HepG2 (cell line): ENCODE measurements around the gene MEX3A.

Experiments used
- PHF8 ChIP-seq: sonication (generic); formaldehyde crosslinking; IDR thresholded peaks from 2 replicates; pipeline ENCODE4 v1.5.0; 2020; ENCODE audit warnings: missing genetic modification reagents
- RBM39 ChIP-seq: fragments of 200-400 bp; formaldehyde crosslinking; IDR thresholded peaks from one replicate; pipeline ENCODE4 v1.6.1; 2018; ENCODE audit warnings: antibody characterized with exemption, mild to moderate bottlenecking, low read depth, low read length; ENCODE audit not compliant: poor library complexity, severe bottlenecking
- SP4 ChIP-seq: sonication (generic); formaldehyde crosslinking; IDR thresholded peaks from 2 replicates; pipeline ENCODE4 v1.8.1; 2023; ENCODE audit warnings: mild to moderate bottlenecking, missing genetic modification reagents
- TF ChIP-seq, protein P1 (sequence below): conservative IDR thresholded peaks from 2 replicates; pipeline ENCODE4 v1.6.1; 2018; ENCODE audit warnings: missing genetic modification reagents
- TF ChIP-seq, protein P2 (sequence below): sonication (generic); formaldehyde crosslinking; conservative IDR thresholded peaks from 2 replicates; pipeline ENCODE4 v1.4.0; 2020; ENCODE audit warnings: missing genetic modification reagents

DNA sequence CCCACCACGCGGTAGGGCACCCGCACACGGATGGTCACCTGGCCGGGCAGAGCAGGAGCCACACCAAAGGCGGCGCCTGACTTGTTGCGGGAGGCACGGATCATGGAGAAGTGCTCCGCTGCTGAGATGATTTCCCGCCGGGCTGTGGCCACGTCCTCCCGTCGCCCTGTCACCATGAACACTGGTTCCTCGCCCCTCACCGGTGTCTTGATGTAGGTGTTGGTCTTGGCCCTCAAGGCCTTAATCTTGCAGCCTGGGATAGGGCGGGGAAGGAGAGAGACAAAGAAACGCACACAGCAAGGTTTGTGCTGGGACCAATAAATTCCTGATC is 4.9 kb downstream of the MEX3A start:
- TF ChIP-seq SP4 (CRISPR knock-in tag): no peak
- TF ChIP-seq, protein P1, sequence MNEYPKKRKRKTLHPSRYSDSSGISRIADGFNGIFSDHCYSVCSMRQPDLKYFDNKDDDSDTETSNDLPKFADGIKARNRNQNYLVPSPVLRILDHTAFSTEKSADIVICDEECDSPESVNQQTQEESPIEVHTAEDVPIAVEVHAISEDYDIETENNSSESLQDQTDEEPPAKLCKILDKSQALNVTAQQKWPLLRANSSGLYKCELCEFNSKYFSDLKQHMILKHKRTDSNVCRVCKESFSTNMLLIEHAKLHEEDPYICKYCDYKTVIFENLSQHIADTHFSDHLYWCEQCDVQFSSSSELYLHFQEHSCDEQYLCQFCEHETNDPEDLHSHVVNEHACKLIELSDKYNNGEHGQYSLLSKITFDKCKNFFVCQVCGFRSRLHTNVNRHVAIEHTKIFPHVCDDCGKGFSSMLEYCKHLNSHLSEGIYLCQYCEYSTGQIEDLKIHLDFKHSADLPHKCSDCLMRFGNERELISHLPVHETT: no peak
- no peak for TF ChIP-seq RBM39
- TF ChIP-seq, protein P2, sequence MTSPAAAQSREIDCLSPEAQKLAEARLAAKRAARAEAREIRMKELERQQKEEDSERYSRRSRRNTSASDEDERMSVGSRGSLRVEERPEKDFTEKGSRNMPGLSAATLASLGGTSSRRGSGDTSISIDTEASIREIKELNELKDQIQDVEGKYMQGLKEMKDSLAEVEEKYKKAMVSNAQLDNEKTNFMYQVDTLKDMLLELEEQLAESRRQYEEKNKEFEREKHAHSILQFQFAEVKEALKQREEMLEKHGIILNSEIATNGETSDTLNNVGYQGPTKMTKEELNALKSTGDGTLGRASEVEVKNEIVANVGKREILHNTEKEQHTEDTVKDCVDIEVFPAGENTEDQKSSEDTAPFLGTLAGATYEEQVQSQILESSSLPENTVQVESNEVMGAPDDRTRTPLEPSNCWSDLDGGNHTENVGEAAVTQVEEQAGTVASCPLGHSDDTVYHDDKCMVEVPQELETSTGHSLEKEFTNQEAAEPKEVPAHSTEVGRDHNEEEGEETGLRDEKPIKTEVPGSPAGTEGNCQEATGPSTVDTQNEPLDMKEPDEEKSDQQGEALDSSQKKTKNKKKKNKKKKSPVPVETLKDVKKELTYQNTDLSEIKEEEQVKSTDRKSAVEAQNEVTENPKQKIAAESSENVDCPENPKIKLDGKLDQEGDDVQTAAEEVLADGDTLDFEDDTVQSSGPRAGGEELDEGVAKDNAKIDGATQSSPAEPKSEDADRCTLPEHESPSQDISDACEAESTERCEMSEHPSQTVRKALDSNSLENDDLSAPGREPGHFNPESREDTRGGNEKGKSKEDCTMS (CRISPR knock-in tag): no peak
- TF ChIP-seq PHF8: no peak
